GM12875 (cell line): ENCODE results near the gene KDM1B.
"Not testable (repeated sequence)": the region's sequence is repeated elsewhere in the genome, so short reads cannot be mapped to it uniquely, and the experiment has no call there.

ENCODE experiments used
- H3K4me3 ChIP-seq: one replicate; pipeline ENCODE4 v1.5.1; 2011; ENCODE audit warnings: low read depth, low read length, control low read depth
- CTCF ChIP-seq: IDR thresholded peaks from 2 replicates; pipeline ENCODE4 v1.5.1; 2011; ENCODE audit warnings: low read depth, mild to moderate bottlenecking, control low read depth, inconsistent platforms, low read length, moderate library complexity, borderline replicate concordance; ENCODE audit not compliant: insufficient read depth

KDM1B gene

GRCh38 chr6:18189196-18189595, 34.0 kb downstream of the KDM1B start:
- H3K4me3 ChIP-seq = no peak overlapping the region
- no peak for TF ChIP-seq CTCF

GRCh38 chr6:18192026-18192425, 36.8 kb downstream of the KDM1B start:
- TF ChIP-seq CTCF = no peak
- no peak overlapping the region for H3K4me3 ChIP-seq

- TF ChIP-seq CTCF = no peak
- H3K4me3 ChIP-seq = no peak overlapping the region
These were observed 48.6 kb downstream of the KDM1B start for GRCh38 chr6:18203786-18204185.

GRCh38 chr6:18204691-18205090, 49.5 kb downstream of the KDM1B start:
- TF ChIP-seq CTCF = no peak

GRCh38 chr6:18206591-18206990, 51.4 kb downstream of the KDM1B start:
- TF ChIP-seq CTCF = no peak
- H3K4me3 ChIP-seq = no peak overlapping the region

More at GRCh38 chr6:18204691-18205090, 49.5 kb downstream of the KDM1B start:
- no peak overlapping the region for H3K4me3 ChIP-seq

GRCh38 chr6:18207438-18207837, 52.2 kb downstream of the KDM1B start:
- TF ChIP-seq CTCF = no peak
- H3K4me3 ChIP-seq = no peak overlapping the region

- no peak overlapping the region for H3K4me3 ChIP-seq
- TF ChIP-seq CTCF = no peak
These were observed 52.7 kb downstream of the KDM1B start for GRCh38 chr6:18207949-18208348.

GRCh38 chr6:18208778-18209177, 53.6 kb downstream of the KDM1B start:
- H3K4me3 ChIP-seq = not testable (repeated sequence)
